NCI-H2029 (cell line): ENCODE data around the gene POLL.
"Not testable (repeated sequence)": the region's sequence is repeated elsewhere in the genome, so short reads cannot be mapped to it uniquely, and the experiment has no call there.

Experiments used
- DNase-seq: peaks from one replicate; lab custom pipeline; 2025; lab: John Stamatoyannopoulos, UW

Gene POLL

GRCh38 chr10:101587725-101588653 lies at the start of gene POLL, which contains the start of gene DPCD:
Gene POLL (minus strand): TSS chr10:101588257. CDS start chr10:101587360, 897 bp downstream.
Gene DPCD (plus strand): TSS chr10:101588321. CDS start chr10:101588337, 16 bp downstream.
- peak; percentile 65 for DNase-seq

GRCh38 chr10:101633510-101633909 lies 45.5 kb upstream of the POLL start:
- DNase-seq, result not testable (repeated sequence)

DNA sequence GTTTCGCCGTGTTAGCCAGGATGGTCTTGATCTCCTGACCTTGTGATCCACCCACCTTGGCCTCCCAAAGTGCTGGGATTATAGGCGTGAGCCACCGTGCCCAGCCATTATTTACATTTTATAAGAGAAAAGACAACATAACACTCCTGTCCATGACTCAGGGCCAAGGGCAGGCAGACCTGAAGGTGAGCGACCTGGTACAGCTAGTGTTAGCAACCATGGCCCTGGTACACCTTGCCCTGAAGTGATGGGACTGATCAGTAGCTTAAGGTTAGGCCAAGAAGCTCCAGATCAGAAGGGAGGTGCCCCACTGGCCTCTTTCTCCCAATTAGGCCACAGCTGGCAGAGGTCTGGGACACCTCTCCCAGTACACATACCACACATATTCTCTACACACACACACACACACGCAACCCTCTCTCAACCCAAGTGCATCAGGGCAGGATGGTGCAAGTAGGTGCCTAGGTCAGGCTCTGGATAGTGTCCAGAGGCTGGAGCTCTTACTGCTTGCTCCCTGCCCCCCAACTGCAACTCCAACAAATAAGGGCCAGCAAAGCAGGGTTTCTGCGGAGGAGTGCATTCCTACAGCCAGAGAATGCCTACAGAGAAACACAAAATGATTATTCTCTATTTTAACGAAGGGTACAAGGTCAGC lies 43.9 kb upstream of the POLL start:
- DNase-seq, result no peak

DNA sequence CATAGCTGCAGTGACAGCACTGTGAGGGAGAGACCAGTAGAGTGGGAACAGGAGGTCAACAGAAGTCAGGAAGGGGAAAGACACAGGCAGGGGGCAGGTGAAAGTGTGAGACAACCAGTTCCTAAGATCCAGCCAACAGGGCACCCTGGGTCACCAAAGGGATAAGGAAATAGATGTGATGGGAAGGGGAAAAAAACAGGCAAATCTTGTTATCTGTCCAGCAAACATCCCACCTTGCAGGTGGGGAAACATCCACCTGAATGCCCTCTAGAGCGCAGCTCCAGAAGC lies 42.5 kb upstream of the POLL start:
- no peak for DNase-seq

DNA sequence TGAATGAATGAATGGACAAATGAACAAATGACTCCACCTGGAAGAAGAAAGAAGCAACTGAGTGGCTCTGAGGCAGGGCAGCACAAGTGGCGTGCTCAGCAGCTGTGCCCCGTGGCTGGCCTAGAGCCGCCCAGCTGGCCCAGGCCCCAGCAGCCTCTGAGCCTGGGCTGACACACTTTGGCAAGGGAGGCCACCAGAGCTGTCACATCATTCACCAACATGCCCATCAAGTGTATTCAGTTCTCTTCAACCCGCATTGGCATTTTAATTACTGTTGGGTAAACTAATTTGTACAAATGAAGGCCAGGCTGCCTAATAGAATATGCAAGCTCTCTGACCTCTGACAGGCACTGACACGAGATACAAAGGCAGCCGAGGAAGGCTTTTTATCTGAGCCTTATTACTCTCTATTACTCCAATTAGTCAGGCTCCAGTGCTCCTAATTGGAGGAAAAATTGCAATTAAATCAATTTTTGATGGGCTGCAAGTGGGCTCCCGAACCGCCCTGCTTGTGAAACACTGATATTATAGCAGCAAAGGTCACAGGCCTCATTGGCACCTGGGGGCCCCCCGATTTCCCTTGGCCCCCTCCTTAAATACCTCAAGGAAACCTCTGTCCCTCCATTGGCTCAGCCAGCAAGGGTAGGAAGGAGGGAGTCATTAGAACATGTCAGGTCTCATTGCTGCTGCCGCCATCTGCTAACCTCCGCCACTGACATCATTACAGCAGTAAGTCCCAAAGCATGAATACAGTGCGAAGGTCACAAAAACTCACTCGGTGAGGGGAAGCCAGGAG lies 42.0 kb upstream of the POLL start:
- DNase-seq, result no peak

- no peak for DNase-seq
Observed at GRCh38 chr10:101625821-101626412, 37.9 kb upstream of the POLL start.

GRCh38 chr10:101624526-101625102 lies 36.6 kb upstream of the POLL start:
- DNase-seq, result no peak

GRCh38 chr10:101623528-101623927 lies 35.5 kb upstream of the POLL start:
- no peak for DNase-seq

GRCh38 chr10:101619983-101620382 lies 31.9 kb upstream of the POLL start:
- no peak for DNase-seq

GRCh38 chr10:101618871-101619270 lies 30.8 kb upstream of the POLL start:
- no peak for DNase-seq

- no peak for DNase-seq
Observed at GRCh38 chr10:101617824-101618568, 29.9 kb upstream of the POLL start.

DNA sequence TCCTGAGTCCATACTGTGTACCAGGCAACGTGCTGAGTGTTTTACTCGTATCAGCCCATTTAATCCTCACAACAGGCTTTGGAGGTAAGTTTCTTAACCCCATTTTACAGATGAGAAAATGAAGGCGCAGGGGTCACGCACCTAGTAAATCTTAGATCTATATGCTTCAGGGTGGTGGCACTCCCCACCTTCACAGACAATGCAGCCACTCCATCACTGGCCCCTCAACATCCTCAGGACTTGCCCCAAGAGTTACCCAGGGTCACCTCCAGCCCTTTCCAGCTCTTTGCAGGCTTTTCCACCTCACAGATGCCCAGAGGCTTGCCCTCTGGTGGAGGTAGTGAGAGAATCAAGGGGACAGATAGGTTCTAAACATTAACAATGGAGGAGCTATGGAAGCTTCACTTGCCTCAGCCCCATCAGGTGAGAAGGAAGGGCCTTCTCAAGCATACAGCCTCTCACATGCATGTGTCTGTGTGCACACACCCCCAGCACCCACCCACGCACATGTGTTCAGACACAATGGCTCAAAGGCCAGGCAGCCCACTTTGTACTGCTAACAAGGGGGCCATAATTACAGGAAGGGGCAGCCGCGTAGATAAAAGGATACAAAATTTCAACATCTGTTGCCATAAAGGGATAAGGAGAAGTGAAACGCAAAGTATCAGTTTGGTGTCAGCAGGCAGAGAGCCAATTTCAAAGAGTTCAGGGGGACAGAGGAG lies 29.2 kb upstream of the POLL start:
- DNase-seq, result no peak

GRCh38 chr10:101616415-101617101 lies 28.5 kb upstream of the POLL start:
- DNase-seq, result no peak

GRCh38 chr10:101615525-101616116 lies 27.6 kb upstream of the POLL start:
- DNase-seq, result no peak

DNA sequence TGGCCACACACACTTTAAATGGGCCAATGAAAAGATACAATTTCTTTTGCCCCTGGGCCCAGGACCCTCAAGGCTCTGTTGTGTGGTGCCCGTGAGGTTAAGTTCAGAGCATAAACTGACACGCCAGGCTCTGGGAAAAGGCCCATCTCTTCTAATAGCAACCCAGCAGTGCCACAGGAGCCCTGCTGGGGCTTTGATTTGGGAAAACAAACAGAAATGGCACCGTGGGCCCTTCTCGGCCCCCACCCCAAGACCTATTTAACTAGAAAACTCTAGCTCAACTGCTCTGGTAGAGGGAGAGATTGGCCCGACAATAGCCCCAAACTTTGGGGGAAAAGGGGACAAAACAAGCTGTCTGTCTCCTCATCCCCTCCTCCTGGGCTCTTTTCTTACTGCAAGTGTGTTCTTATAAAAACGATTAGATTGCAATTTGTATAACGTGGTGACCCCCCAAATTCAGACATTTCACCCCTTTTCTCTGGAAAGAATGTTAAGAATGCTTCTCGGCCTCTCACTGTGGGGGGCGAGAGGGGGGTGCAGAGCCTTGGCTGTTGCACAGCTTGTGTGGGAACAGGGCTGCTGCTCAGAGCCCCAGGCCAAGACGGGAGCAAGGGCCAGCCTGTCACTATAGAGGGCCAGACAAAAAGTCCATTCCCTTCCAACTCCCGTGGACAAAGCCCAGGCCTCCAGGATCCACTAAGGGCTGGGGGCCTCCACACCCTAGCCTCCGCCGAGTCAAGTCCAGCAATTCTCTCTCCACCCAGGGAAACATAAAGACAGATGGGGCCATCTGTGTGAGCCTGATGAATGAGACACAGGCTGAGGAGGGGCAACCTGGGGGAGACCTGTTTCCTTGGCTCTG lies 26.8 kb upstream of the POLL start:
- no peak for DNase-seq

DNA sequence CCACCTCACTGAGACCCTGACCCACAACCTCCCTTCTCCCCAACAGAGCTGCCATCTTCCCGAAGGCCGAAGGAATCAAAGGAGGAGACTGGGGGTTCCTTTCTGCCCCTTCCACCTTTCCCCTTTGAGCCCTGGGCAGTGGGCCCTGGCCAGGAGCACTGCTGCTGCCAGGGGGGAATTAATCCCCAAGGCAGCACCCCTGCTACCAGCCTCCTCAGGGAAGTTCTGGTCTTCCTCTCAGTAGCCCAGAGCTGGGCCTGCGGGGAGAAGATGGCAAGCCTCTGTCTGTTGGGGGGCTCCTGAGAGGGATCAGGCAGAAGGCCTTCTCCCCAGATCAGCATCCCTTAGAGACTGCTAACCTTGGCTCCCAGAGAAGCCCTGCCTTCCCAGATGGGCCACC lies 25.6 kb upstream of the POLL start:
- no peak for DNase-seq

DNA sequence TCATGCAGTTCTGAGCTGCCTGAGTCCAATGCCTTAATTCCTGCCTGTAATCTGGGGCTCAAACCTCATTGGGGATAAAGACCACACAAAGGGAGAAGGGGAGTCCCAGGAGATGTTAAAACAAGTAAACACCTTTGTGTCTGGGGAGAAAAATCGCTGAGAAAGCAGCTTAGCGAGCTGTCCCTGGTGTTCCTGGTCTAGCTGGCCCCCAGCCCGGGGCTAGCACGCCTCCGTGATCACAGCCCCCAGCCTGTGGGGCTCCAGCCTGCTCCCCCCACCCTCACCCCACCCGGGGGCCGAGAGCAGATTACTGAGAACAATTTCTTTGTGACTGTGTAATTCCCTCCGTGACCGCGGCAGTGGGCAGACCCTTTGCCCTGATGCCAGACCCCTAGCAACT lies 24.8 kb upstream of the POLL start:
- no peak for DNase-seq

- DNase-seq, result no peak
Observed at GRCh38 chr10:101612086-101612485, 24.0 kb upstream of the POLL start.
